HG02798 (cell line): Measurements from ENCODE around the gene ECEL1.
A peak's percentile ranks its signal among the peaks of the same experiment; 100 is the strongest.
"Not testable (repeated sequence)": the region's sequence is repeated elsewhere in the genome, so short reads cannot be mapped to it uniquely, and the experiment has no call there.

ENCODE experiments used
- ATAC-seq: cut with Tn5 transposase; IDR thresholded peaks from one replicate; pipeline ENCODE4 v1.9.1; 2021; ENCODE audit warnings: mild to moderate bottlenecking; ENCODE audit not compliant: unreplicated experiment, poor library complexity

Gene ECEL1

DNA sequence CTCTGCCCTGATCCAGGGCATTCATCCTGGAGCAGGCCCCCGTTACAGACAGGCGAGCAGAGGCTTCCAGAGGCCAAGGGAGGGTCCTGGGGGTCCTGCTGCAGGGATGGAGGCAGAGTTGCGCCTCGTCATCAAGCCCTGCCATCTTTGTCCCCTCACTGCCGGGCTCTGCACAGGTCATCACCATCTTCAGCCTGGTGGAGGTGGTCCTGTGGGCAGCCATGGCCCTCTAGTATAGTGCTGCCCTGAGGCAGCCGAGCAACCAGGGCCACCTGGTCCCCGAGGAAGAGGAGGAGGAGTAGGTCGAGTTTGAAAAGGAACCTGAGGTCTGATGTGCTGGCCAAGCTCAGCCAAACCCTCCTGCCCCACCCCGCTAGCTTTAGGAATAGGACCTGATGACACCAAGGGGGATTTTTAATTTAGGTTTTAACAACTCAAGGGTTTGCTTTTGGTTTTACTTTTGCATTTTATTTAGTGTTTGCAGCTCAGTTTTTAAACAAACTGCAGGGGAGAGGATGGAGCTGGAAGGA, 40.5 kb downstream of the ECEL1 start:
- ATAC-seq: no peak

DNA sequence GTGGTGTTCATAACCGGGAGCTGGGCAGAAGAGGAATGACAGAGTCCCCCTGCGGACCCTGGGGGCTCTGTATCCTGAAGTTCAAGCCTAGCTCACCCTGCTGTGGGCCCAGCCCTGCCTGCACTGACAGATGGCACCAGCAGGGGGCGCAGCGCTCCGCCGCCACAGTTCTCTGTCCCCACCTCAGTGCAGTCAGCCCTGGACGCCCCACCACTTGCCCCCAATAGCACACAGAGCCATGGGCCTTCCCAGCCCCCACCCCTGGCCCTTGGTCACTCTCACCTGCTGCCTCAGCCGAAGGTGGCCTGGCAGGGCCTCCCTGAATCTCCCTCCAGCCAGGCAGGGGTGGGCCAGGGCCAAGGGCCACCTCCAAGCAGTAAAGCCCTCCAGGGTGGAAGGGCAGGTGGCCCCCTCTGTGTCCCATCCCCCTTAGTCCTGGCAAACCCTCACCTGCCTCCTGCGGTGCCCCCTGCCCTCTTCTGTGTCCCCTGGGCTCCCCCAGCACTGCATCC, 41.3 kb downstream of the ECEL1 start:
- ATAC-seq: not testable (repeated sequence)

- ATAC-seq: not testable (repeated sequence)
Observed at GRCh38 chr2:232445149-232445885, 42.3 kb downstream of the ECEL1 start.

DNA sequence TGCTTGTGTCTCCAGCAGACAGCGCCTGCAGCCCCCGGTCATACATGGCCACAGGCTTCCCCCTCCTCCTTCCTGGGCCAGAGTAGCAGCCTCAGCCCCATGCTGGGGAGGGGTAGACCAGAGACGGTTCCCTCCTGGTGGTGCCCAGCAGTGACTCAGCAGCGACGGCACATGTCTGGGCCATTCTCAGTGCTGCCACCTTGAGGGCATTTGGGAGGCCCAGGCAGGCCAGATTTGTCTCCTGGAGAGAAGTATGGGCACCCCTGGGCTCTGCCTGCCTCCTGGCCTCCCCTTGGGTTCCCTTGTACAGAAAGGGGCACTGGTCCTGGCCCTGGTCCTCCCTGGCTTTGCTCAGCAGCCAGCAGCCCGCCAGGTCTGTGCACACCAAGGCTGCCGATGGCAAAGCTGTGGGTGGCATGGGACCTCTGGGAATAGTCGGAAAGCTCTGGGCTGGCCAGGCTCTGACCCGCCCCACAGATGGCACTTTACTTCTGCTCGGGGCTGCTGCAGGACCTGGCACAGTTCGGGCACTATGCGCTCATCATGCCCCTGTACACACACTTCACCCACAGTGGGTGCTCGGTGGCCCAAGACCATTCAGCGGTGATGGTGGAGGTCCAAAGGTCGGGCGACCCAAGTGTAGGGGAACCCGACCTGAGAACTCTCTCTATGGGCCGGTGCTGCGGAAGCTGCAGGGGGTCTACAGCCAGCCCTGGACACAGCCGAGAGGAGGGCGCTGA, 43.1 kb downstream of the ECEL1 start:
- ATAC-seq: no peak

- ATAC-seq: not testable (repeated sequence)
Observed at GRCh38 chr2:232443669-232444408, 43.8 kb downstream of the ECEL1 start.

GRCh38 chr2:232443047-232443446, 44.6 kb downstream of the ECEL1 start:
- not testable (repeated sequence) for ATAC-seq

DNA sequence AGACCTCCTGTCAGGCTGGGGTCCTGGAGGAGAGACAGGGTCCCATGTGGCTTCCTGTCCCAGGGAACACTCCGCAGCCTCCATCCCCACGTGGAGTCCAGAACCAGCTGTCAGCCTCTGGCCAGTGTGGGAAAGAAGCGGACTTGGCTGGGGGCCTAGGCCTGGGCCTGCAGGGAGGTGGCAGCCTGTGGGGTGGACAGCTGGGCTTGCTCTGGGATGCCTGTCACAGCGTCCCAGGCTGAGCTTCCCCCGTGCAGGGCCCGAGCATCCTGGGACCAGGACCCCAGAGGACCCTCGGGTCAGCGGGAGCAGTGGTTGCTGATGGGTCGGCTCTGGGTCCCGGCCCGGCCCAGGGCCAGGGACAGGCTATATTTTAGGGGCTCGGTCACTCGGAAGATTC, 45.2 kb downstream of the ECEL1 start:
- ATAC-seq: not testable (repeated sequence)

DNA sequence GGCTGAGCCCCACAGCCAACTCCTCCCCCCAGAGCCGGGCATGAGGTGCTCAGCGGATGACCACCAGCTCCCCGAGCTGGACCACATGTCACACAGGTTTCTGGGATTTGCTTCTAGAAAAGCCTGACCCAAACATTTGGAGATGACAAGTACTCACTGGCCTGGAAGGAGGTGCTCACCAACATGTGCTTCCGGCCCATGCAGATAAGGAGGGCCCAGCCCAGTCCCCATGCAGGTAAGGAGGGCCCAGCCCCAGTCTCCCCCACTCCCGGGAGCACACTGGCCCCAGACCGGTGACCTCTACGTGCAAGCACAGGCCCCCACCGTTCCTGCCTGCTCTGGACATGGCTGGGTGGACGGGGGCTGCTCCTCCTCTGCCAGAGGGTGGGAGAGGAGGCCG, 45.7 kb downstream of the ECEL1 start:
- not testable (repeated sequence) for ATAC-seq

- no peak for ATAC-seq
Observed at GRCh38 chr2:232441147-232441651, 46.4 kb downstream of the ECEL1 start.

DNA sequence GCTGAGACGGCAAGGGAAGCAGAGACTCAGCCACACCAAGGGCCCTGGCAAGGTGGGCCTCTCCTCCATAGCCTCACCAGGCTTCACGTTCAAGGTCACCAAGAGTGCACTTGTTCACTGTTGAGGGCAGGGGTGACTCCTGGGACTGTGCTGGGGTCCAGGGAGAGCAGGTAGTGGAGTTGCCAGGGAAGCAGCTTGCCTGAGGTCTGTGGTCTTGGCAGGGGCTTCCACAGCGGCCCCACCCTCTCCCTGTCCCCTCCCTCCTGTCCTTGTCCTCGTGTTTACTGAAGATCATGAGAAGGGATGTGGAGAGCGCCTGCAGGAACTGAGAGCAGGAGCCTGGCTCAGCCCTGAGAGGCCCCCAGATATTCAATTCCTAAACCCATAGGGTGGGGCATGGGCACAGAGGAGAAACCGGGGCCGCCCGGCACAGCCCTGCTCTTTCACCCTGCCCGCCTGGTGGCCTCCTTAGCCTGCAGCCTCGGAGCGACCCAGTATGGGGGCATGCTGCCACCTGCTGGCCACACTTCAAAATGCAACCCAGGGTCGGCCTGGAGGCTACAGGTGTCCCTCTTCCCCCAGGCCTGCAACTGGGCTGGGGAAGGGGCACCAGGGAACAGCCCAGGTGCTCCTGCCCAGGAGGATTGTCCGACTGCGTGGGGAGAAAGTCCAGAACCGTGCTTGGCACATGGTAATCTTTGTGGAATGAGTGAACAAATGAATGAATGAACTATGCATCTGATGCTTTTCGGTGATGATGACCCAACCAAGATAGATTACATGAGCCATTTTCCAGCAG, 47.2 kb downstream of the ECEL1 start:
- peak; percentile 70 for ATAC-seq

DNA sequence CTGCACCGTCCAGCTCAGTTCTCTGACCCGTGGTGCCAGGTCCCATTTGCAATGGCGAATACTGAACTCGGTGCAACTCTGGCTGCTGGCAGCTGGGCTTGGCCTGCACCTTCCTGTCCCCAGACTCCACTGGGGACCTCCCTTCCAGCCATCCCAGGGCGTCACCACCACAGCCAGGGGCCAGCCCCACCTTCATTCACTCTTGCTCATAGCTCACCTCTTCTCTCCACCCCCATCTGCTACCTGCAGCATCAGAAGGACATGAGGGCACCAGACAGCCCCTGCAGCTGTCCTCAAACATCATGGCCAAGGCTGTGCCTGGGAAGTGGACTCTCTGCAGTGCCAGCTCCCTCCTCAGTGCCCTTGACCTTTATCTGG, 47.9 kb downstream of the ECEL1 start:
- ATAC-seq: no peak

GRCh38 chr2:232438951-232439757, 48.5 kb downstream of the ECEL1 start:
- ATAC-seq: no peak

DNA sequence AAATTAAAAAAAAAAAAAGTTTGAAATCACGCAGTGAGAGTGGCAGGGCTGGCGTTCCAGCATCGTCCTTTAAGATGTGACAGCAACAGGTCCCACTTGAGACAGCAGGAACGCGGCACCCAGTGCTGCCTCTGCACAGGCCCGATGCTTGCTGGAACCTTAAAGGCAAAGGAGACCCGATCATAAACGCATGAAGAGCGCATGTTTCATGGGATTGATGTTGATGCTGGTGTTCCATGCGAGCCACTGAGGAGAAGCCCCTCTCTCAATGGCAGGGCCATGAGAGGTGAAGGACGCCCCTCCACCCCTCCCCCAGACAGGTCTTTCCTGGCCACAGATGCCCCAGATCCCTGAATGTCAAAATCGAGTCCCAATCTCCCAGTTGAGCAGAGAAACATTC, 49.5 kb downstream of the ECEL1 start:
- ATAC-seq: no peak

GRCh38 chr2:232437195-232437571, 50.5 kb downstream of the ECEL1 start:
- ATAC-seq: no peak

DNA sequence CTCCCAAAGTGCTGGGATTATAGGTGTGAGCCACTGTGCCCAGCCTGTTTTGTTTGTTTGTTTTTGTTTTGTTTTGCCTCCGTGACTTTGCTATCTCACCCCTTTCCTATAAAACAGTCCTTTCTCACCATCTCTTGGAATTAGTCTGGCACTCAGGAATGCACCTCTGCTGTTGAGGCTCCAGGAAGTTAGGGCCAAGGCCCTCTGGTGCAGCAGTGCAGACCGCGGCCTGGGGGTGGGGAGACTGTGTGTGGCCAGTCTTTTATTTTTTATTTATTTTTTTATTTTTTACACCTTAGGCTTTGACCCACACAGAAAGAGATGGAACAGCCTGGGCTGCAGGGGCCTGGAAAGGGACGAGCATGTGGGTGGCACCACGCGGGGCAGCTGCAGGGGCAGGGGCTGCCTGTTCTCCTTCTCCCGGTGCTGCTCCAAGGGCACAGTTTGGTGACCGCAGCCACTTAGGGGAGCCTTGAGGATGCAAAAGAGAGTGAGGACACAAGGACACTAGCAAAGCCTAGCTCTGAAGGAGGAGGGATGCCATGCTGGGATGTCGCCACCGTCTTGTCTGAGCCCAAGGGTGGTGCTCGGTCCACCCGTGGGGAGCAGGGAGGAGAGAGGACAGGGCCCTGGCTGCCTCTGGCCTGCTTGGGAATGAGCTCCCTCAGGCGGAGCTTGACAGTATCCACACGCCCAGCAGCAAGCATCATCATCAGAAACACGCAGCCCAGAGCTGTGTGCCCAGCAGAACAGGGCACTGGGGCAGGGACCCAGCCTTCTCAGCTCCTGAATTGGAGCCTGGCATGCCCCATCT, 51.0 kb downstream of the ECEL1 start:
- no peak for ATAC-seq

- no peak for ATAC-seq
Observed at GRCh38 chr2:232435805-232436204, 51.8 kb downstream of the ECEL1 start.

- no peak for ATAC-seq
Observed at GRCh38 chr2:232435375-232435648, 52.3 kb downstream of the ECEL1 start.
